Measurements from ENCODE around the gene HECTD3. TPM values are rescaled to one million over a fixed set of nuclear protein-coding genes. Genes with fewer than 3 reads are reported as not detected.
"Not testable (repeated sequence)": the region's sequence is repeated elsewhere in the genome, so short reads cannot be mapped to it uniquely, and the experiment has no call there.

Gene HECTD3
- total RNA-seq, 1 donor from 2014 or later, result 41.1 TPM

DNA sequence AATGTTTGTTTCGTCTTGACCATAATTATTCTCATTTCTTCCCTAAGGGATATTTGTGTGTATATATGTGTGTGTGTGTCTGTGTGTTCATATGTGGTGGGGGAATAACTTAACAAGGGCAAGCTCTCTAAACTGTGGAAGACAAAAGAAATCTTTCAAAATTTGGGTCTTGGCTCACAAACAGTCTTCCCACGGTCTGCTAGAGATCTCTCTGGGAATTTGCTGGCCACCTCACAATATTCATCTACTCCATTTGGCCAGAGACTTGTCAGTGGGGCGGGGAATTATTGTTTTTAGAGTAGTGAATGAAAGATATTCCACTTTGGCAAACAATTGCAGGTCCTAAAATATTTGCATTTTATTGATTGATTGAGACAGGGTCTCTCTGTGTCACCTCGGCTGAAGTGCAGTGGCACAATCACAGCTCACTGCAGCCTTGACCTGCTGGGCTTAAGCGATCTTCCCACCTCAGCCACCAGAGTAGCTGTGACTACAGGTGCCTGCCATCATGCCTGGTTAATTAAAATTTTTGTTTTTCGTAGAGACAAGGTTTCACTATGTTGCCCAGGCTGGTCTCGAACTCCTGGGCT, 16.7 kb downstream of the HECTD3 start:
- no peak for DNase-seq (ENCODE audit: low spot score)

DNA sequence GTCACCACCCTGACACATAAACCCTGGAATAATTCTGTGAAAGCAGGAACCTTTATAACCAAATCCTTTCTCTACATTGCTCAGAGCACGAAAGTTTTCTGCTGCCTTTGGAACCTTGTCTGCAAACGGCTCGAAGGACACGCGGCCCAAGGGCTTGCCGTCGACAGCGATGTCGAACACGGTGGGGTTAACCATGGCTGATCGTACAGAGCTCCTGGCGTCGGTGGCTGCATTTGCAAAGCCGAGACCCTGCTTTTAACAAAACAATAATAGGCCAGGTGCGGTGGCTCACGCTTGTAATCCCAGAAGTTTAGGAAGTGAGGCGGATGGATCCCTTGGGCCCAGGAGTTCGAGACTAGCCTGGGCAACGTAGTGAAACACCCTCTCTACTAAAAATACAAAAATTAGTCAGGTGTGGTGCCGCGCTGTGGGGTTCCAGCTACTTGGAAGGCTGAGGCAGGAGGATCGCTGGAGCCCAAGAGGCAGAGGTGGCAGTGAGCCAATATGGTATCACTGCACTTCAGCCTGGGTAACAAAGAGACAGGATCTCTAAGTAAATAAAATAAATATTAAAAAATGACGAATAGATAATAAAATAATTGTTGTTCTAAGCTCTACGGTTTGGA, 22.5 kb downstream of the HECTD3 start:
- peak; percentile 67 for DNase-seq (ENCODE audit: low spot score)

DNA sequence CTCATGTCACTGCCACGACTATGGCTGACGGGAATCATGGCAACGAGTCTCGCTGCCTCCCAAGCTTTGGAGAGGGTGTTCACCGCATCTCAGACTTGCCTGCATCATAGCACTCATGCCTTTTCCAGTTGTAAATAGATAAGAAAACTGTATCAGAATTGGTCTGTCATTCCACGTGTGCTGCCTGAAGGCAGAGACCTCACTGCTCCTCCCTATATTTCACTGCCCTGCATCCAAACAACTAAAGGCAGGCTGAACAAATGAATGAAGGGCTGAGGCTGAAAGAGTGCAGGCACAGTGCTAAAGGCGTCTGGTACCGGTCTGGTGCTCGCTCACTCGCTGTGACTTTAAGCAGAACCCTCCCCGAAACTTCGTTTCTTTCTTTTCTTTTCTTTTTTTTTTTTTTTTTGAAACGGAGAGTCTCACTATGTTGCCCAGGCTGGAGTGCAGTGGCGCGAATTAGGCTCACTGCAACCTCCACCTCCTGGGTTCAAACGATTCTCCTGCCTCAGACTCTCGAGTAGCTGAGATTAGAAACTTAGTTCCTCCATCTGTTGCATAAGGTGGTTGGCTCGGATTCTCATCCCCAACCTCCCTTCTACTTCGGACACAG, 25.3 kb downstream of the HECTD3 start:
- DNase-seq (ENCODE audit: low spot score), result no peak

DNA sequence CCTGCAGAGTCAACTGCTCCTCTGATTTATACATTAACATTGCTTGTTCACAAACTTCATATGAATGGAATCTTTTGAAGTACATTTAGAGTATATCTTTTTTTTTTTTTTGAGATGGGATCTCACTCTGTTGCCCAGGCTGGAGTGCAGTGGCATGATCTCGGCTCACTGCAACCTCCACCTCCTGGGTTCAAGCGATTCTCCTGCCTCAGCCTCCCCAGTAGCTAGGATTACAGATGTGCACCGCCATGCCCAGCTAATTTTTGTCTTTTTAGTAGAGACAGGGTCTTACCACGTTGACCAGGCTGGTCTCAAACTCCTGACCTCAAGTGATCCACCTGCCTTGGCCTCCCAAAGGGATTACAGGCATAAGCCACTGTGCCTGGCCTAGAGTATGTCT, 33.8 kb downstream of the HECTD3 start:
- not testable (repeated sequence) for DNase-seq (ENCODE audit: low spot score)

DNA sequence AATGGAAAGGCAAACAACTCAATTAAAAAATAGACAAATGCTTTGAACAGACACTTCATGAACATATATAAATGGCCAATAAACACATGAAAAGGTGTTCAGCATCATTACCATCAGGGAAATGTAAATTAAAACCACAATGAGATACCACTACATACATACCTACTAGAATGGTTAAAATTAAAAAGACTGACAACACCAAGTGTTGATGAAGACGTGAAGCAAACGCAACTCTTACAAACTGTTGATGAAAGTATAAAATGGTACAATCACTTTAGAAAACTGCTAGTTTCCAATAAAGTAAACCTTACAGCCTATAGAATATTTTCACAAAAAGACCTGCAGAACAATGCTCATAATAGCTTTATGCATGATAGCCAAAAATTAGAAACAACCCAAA, 34.9 kb downstream of the HECTD3 start:
- no peak for DNase-seq (ENCODE audit: low spot score)

DNA sequence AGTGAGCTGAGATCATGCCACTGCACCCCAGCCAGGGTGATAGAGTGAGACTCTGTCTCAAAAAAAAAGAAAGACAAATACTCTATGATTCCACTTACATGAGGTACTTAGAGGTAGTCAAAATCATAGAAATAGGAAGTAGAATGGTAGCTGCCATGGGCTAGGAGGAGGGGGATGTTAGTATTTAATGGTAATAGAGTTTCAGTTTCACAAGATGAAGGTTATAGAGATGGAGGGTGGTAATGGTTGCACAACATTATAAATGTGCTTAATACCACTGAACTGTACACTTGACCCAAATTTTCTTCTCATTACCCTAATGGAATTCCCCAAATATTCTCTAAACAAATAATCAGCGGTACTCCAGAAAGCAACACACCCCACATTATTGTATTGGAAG, 37.5 kb downstream of the HECTD3 start:
- DNase-seq (ENCODE audit: low spot score), result no peak

DNA sequence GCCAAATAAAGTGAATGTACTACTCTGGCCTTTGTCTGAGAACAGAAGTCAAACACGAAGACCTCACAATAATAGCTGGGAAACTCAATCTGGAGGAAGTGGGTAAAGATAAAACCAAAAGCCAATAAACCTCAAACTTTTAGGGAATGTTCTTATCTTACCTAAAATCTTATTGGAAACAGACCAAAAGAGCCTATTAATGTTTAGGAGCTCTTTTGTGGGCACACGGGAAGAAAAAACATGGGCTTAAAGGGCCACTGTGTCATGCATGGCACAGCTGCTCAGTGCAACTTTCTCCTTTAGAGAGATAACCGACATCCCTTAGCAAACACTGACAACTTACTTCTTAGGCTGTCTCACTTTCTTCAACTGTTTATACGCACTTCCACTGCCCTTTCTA, 40.8 kb downstream of the HECTD3 start:
- no peak for DNase-seq (ENCODE audit: low spot score)

DNA sequence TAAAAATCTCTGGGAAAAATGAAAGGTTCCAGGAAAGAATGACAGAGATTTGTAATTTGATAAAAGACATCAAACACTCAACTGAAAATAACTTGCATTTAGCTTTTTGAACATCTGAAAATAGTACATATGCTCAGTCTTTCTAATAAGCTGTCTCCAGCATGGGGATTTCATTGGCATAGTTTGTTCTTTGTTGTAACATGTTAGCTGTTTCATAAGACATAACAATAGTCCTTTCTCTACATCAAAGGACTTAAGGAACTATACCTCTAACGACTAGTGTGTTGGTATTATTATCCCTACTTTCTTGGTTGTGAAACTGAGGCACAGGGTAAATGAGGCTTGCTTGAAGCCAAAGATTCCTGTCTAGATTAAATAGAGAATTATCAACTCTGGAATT, 46.7 kb downstream of the HECTD3 start:
- no peak for DNase-seq (ENCODE audit: low spot score)

DNA sequence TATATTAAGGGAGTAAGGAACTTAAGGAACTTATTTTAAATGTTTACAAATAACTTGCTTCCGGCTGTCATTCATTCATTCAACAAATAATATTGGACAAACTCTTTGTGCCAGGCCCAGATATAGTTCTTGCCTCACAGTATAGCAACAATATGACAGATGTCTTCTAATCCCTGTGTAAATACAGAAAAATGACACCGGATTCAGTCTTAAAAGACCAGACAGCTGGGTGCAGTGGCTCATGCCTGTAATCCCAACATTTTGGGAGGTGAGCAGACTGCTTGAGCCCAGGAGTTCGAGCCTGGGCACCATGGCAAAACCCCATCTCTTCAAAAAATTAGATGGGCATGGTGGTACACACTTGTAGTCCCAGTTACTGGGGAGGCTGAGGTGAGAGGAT, 48.4 kb downstream of the HECTD3 start:
- DNase-seq (ENCODE audit: low spot score), result no peak

DNA sequence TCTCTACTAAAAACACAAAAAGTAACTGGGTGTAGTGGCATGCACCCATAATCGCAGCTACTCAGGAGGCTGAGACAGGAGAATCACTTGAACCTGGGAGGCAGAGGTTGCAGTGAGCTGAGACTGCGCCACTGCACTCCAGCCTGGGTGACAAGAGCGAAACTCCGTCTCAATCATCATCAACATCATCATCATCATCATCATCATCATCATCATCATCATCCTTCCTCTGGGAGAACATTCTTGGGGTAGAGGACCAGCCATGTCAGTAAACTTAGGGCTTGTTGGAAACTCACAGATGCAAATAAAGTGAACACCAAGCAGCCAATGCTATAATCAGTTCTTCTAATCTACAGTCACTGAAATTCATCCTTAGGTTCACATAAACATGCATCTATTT, 49.1 kb downstream of the HECTD3 start:
- DNase-seq (ENCODE audit: low spot score), result not testable (repeated sequence)

DNA sequence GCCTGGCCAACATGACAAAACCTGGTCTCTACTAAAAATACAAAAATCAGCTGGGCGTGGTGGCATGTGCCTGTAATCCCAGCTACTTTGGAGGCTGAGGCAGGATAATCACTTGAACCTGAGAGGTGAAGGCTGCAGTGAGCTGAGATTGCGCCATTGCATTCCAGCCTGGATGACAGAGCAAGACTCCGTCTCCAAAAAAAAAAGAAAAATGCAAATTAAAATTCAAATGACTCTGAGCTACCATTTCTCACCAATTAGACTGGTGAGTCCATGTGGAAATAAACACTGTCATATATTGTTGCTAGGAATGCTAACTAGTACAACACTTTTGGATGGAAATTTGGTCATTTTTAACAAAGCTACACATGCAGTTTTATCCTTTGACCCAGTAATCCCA, 53.6 kb downstream of the HECTD3 start:
- DNase-seq (ENCODE audit: low spot score), result not testable (repeated sequence)

DNA sequence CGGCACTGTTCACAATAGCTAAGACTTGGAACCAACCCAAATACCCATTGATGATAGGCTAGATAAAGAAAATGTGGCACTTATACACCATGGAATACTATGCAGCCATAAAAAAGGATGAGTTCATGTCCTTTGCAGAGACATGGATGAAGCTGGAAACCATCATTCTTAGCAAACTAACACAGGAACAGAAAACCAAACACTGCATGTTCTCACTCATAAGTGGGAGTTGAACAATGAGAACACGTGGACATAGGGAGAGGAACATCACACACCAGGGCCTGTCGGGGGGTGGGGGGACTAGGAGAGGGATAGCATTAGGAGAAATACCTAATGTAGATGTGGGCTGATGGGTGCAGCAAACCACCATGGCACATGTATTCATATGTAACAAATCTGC, 55.0 kb downstream of the HECTD3 start:
- DNase-seq (ENCODE audit: low spot score), result not testable (repeated sequence)

Other genes starting within 250 kb of the HECTD3 start
- gene RPS8, start 235.8 kb downstream of the HECTD3 start, total RNA-seq, result 1,343 TPM
- gene BEST4, start 223.2 kb downstream of the HECTD3 start, total RNA-seq, result 0.19 TPM
- gene PLK3, start 210.9 kb downstream of the HECTD3 start, total RNA-seq, result 78.0 TPM
- not detected for gene DYNLT4, start 204.0 kb downstream of the HECTD3 start, total RNA-seq
- gene BTBD19, start 202.8 kb downstream of the HECTD3 start, total RNA-seq, result 26.1 TPM
- gene PTCH2, start 168.1 kb downstream of the HECTD3 start, total RNA-seq, result 0.93 TPM
- 37.8 TPM for gene EIF2B3, start 24.7 kb downstream of the HECTD3 start, total RNA-seq
- gene UROD, start 930 bp upstream of the HECTD3 start, total RNA-seq, result 67.8 TPM
- gene ZSWIM5, start 195.3 kb upstream of the HECTD3 start, total RNA-seq, result 0.42 TPM

Data from mesenteric fat pad (tissue), 1 donor.